Hematopoietic multipotent progenitor cell treated with erythropoietin and hydrocortisone succinate and interleukin-3 and kit ligand, for 4 days (in vitro differentiated cells): ENCODE data around the gene PPP2R3B.
A peak's percentile ranks its signal among the peaks of the same experiment; 100 is the strongest.
"Not testable (repeated sequence)": the region's sequence is repeated elsewhere in the genome, so short reads cannot be mapped to it uniquely, and the experiment has no call there.

Experiments used
- DNase-seq: peaks from one replicate; pipeline ENCODE4 v3.0.0-alpha.2; 2015

Gene PPP2R3B

GRCh38 chrX:386768-387575, at the start of gene PPP2R3B:
Gene PPP2R3B (minus strand): TSS chrX:386907. CDS start chrX:386691, 216 bp downstream.
- DNase-seq = peak; percentile 99

- no peak for DNase-seq
Measured at GRCh38 chrX:435536-436122, 48.9 kb upstream of the PPP2R3B start.

- no peak for DNase-seq
Measured at GRCh38 chrX:434946-435345, 48.2 kb upstream of the PPP2R3B start.

GRCh38 chrX:433771-434170, 47.1 kb upstream of the PPP2R3B start:
- DNase-seq = no peak

- DNase-seq = not testable (repeated sequence)
Measured at GRCh38 chrX:432666-433065, 46.0 kb upstream of the PPP2R3B start.

- no peak for DNase-seq
Measured at GRCh38 chrX:431492-432111, 44.9 kb upstream of the PPP2R3B start.

- peak; percentile 16 for DNase-seq
Measured at GRCh38 chrX:431056-431455, 44.3 kb upstream of the PPP2R3B start.

- DNase-seq = no peak
Measured at GRCh38 chrX:429266-429825, 42.6 kb upstream of the PPP2R3B start.

GRCh38 chrX:427812-428725, 41.4 kb upstream of the PPP2R3B start:
- DNase-seq = peak; percentile 64

GRCh38 chrX:426881-427280, 40.2 kb upstream of the PPP2R3B start:
- DNase-seq = no peak

- no peak for DNase-seq
Measured at GRCh38 chrX:425056-425455, 38.3 kb upstream of the PPP2R3B start.

- DNase-seq = no peak
Measured at GRCh38 chrX:421646-422391, 35.1 kb upstream of the PPP2R3B start.

GRCh38 chrX:420496-421223, 34.0 kb upstream of the PPP2R3B start:
- DNase-seq = no peak

- no peak for DNase-seq
Measured at GRCh38 chrX:418927-419729, 32.4 kb upstream of the PPP2R3B start.

- DNase-seq = not testable (repeated sequence)
Measured at GRCh38 chrX:415498-415897, 28.8 kb upstream of the PPP2R3B start.

- no peak for DNase-seq
Measured at GRCh38 chrX:413322-414201, 26.9 kb upstream of the PPP2R3B start.

- DNase-seq = no peak
Measured at GRCh38 chrX:410296-410695, 23.6 kb upstream of the PPP2R3B start.

- no peak for DNase-seq
Measured at GRCh38 chrX:405149-405548, 18.4 kb upstream of the PPP2R3B start.

- DNase-seq = no peak
Measured at GRCh38 chrX:404656-405055, 17.9 kb upstream of the PPP2R3B start.
